Stimulated activated naive CD8-positive, alpha-beta T cell treated with anti-CD3 and anti-CD28 coated beads, Interleukin-15, Interleukin-2, amounts not matched to agents 100 U/mL and 50 U/mL, for 24 hours (primary cell): ENCODE measurements around the gene PDE6D.
"Not testable (repeated sequence)": the region's sequence is repeated elsewhere in the genome, so short reads cannot be mapped to it uniquely, and the experiment has no call there.

Experiments
- ATAC-seq: fragments of 150-1000 bp; cut with Tn5 transposase; one replicate; pipeline ENCODE4 v1.10.0; 2021
- DNase-seq: peaks from one replicate; pipeline ENCODE4 v3.0.0; 2021

Gene PDE6D

GRCh38 chr2:231769170-231770136, 11.6 kb downstream of the PDE6D start:
- no peak for ATAC-seq
- DNase-seq = no peak

GRCh38 chr2:231765496-231765929, 15.6 kb downstream of the PDE6D start:
- ATAC-seq = no peak
- no peak for DNase-seq

GRCh38 chr2:231764760-231765159, 16.3 kb downstream of the PDE6D start:
- ATAC-seq (no peak), DNase-seq (no peak)

GRCh38 chr2:231764124-231764523, 17.0 kb downstream of the PDE6D start:
- ATAC-seq (no peak), DNase-seq (no peak)

DNA sequence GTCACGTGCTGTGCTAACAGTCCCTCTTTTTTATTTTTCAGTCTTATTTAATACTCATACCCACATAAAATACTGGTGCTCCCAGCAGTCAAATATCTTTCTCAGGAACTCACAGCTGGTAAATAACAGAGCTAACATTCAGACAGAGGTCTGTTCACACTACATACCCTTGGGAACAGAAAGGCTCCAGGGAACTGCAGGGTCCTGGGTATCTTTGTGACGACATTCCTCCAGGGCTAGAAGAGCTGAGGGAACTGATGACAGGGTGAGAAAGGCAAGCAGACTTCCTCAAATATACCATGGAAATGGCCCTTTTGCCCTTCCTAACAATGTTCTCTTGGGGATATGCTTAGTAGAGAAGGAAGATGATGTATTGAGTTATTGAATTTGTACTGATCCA, 19.3 kb downstream of the PDE6D start:
- DNase-seq (no peak), ATAC-seq (no peak)

DNA sequence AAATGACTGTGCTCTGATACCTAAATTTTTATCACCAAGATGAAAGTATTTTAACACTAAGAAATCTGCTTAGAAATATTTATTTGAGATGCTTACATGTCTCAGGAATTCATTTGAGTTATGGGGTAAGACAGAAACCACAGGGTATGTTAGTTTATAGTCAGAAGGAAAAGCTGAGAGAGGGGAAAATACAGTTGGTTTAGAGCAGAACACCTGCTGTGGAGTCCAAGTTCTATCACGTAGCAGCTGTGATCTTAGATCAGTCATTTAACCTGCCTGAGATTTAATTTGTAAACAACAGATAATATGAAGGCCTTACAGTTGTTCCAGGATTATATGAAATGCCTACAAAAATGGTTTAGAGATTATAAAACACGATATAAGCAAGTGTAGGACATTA, 29.0 kb downstream of the PDE6D start:
- ATAC-seq = no peak
- DNase-seq = no peak

- DNase-seq (no peak), ATAC-seq (no peak)
Observed at GRCh38 chr2:231751042-231751815, 29.9 kb downstream of the PDE6D start.

DNA sequence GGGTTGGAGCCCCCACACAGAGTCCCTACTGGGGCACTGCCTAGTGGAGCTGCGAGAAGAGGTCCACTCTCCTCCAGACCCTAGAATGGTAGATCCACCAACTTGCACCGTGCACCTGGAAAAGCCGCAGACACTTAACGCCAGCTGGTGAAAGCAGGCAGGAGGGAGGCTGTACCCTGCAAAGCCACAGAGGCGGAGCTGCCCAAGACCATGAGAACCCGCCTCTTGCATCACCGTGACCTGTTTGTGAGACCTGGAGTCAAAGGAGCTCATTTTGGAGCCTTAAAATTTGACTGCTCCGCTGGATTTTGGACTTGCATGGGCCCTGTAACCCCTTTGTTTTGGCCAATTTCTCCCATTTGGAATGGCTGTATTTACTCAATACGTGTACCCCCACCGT, 32.1 kb downstream of the PDE6D start:
- DNase-seq, ATAC-seq: not testable (repeated sequence)

- not testable (repeated sequence) for DNase-seq, ATAC-seq
Observed at GRCh38 chr2:231748153-231748896, 32.8 kb downstream of the PDE6D start.

DNA sequence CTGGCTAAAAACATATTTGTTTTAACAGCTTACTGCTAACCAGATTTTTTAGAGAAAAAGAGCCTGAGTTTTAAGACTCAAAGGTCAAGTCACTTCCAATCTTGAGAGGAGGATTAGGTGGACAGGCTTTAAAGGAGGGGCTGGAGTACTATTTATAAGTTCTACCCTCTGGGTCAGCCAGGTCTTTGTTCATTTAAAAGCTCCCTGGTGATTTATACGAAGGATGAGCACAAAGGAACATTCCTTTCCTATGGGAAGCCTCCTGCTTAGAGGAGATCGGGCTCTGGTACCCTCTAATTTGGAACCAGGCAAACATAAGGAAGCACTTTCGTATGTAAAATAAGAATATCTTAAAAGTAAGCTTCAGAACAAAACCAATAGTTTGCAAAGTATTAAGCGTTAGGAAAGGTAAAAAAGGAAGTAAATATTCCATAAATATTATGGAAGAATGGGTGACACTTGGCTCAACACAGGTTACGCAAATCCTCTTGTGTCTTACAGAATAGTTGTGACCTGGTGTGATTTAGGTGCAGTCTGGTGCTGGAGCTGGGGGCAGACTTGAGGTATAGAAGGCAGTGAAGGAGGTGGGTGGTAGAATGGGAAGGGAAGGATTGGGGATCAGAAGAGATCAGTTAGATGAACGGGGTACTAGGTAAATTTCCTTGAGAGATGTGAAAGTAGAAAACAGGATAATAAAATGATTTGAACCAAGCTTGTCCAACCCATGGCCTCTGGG, 35.6 kb downstream of the PDE6D start:
- DNase-seq (no peak), ATAC-seq (no peak)

GRCh38 chr2:231743376-231744116, 37.5 kb downstream of the PDE6D start:
- ATAC-seq (no peak), DNase-seq (no peak)

DNA sequence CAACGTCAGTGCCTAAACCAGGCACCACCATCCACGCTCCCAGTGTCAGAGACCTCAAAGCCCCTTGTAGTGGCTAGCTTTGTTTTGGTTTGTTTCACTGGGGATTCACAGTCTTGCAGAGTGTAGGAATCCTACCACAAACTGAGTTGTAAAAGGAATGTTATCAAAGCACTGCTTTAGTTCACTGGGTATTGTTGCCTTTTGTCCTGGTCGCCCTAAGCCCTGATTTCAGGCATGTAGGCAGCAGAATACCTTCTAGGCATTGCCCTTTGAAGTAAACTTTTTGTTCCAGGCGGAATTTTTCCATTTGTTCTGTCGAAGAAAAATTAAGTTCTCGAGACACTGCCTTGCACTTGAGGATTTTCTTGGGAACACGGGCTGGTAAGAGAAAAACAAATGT, 43.3 kb downstream of the PDE6D start:
- DNase-seq = no peak
- ATAC-seq = no peak

GRCh38 chr2:231732604-231733003, 48.5 kb downstream of the PDE6D start:
- ATAC-seq = no peak
- no peak for DNase-seq

- DNase-seq (no peak), ATAC-seq (no peak)
Observed at GRCh38 chr2:231727621-231728020, 53.5 kb downstream of the PDE6D start.

- ATAC-seq = no peak
- DNase-seq = no peak
Observed at GRCh38 chr2:231726276-231726675, 54.8 kb downstream of the PDE6D start.

DNA sequence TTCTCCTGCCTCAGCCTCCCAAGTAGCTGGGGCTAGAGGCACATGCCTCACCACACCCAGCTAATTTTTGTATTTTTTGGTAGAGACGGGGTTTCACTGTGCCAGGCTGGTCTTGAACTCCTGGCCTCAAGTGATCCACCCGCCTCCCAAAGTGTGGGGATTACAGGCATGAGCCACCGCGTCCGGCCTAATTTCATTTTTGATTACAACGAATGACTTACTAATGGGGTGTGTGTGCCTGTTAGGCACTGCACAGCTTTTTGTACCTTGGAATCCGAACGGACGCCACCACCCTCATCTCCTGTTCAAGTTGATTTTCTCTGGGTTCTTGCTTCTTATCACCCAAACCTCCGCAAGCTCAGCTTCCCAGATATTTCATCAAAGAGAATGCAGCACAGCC, 55.6 kb downstream of the PDE6D start:
- ATAC-seq (no peak), DNase-seq (no peak)

- DNase-seq = no peak
- ATAC-seq = no peak
Observed at GRCh38 chr2:231722721-231723307, 58.3 kb downstream of the PDE6D start.

DNA sequence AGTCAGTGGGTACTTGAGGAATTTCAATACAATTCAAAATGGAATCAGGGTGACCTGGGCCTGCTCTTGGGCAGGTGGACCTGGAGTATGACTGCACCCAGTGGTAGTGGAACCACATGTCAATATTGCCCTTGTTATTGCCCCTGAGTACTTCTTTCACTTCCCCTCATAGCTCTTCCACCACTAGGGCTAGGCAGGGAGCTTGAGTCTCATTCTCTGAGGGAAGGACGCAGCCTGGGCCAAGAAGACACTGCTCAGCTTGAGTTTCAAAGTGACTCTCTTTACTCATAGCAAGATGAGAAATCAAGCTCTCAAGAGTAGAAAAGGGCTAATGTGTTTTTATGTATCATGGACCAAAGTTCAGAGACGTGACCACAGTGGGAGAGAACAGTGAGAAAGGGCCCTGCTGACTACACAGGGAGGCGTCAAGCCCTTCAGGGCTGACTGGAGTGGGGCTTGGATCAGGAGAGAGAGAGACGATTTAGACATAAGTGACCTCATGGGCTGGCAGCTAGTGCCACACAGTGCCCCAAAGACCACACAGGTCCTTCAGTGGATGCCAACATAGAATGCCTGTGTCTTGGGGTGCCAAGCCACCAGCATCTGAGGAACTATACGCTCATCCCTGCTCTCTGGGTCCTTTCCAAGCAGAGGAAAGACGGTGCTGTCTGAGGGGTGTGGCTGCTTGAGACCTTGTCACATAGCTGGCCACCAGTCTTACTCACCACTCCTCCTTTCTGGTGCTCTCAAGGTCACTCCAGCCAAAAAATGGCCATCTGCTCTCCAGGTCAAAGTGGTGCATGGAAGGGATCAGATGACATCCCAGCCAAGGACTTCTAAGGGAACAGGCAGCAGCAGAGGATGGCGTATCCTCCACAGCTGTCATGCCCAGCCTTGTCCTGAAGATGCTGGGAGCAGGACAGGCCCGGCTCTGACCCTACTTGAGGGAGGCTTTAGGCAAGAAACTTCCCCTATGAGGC, 59.8 kb downstream of the PDE6D start:
- ATAC-seq (peak; percentile 26), DNase-seq (no peak)

DNA sequence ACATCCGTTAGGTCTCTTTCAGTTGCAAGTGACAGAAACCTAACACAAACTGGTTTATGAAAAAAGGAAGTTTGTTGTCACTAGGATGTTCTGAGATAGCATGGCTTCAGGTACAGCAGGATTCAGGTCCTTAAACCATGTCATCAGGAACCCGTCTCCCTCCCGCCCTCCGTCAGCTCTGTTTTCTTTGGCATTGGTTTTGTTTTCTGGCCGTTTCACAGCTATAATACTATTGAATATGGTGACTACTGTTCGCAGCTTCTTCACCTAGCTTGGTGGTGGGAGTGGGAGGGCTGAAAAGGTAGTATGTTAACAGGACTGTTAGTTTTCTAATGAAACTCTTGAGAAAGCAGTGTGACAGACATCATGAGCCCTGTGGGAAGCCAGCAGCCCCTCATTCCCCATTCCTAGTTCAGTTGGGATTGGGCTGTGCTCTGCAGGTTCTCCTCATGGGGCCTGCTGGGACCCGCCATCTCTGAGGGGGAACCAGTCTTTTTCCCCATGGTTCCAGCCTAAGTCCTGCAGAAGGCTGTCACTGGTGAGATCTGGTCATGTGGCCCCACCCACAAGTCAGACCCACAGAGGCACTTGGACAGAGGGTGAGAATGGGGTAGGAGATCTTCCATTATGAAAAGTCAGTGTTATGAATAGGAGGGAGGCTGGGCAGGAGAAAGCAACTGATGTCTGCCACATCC, 60.6 kb downstream of the PDE6D start:
- ATAC-seq = no peak
- DNase-seq = no peak
